BLaER1 treated with 17β-estradiol and CSF1 and Interleukin-3, amounts not matched to agents 10 nM and 100 nM (cell line): ENCODE results near the gene TNRC6C.

Experiments used
- H3K27ac ChIP-seq, 11 experiments: shearing (Covaris generic); formaldehyde crosslinking; 2 replicates each; pipeline ENCODE4 v1.8.1; 2022
- H3K27me3 ChIP-seq, 11 experiments: shearing (Covaris generic); formaldehyde crosslinking; 2 replicates each; pipeline ENCODE4 v1.8.1; 2022
- H3K36me3 ChIP-seq, 11 experiments: shearing (Covaris generic); formaldehyde crosslinking; 2 replicates each; pipeline ENCODE4 v1.8.1; 2022
- H3K4me1 ChIP-seq, 10 experiments: shearing (Covaris generic); formaldehyde crosslinking; 2 replicates each; pipeline ENCODE4 v1.8.1; 2022
- H3K4me2 ChIP-seq, 11 experiments: shearing (Covaris generic); formaldehyde crosslinking; 2 replicates each; pipeline ENCODE4 v1.8.1; 2022
- H3K4me3 ChIP-seq, 10 experiments: shearing (Covaris generic); formaldehyde crosslinking; 2 replicates each; pipeline ENCODE4 v1.8.1; 2022
- H3K9ac ChIP-seq, 11 experiments: shearing (Covaris generic); formaldehyde crosslinking; 2 replicates each; pipeline ENCODE4 v1.8.1; 2022
- H3K9me3 ChIP-seq, 11 experiments: shearing (Covaris generic); formaldehyde crosslinking; replicated peaks in 1 of 11; 2 replicates each; pipeline ENCODE4 v1.8.1; 2022
- H4K20me1 ChIP-seq, 11 experiments: shearing (Covaris generic); formaldehyde crosslinking; 2 replicates each; pipeline ENCODE4 v1.8.1; 2022
- Cebpa-rat ChIP-seq, 11 experiments: shearing (Covaris generic); IDR thresholded peaks; 2 replicates each; pipeline ENCODE4 v1.8.1; 2022

The TNRC6C gene

GRCh38 chr17:78140169-78141051, 181.9 kb downstream of the TNRC6C start:
- peak overlapping the region; percentile 49 to 92 (median 69) for H3K4me2 ChIP-seq
- no peaks in the 10 kb centered on the region for H3K27me3 ChIP-seq
- peaks cover 0 to 42% (median 17%) of the 10 kb centered on the region in 11 experiments; a peak in 18 of 22 replicates for H3K36me3 ChIP-seq
- H3K4me3 ChIP-seq: no peak overlapping the region
- H3K4me1 ChIP-seq: peaks cover 64 to 100% (median 85%) of the 10 kb centered on the region in 10 experiments
- H4K20me1 ChIP-seq: peaks cover 0 to 83% (median 18%) of the 10 kb centered on the region in 11 experiments; a peak in 14 of 22 replicates
- H3K9me3 ChIP-seq: no peaks in the 10 kb centered on the region
- H3K9ac ChIP-seq: peak overlapping the region in 3 of 11 experiments; percentile 31 to 61 (median 59); a peak in 6 of 22 replicates
- peak overlapping the region in 9 of 11 experiments; percentile 22 to 66 (median 49); a peak in 13 of 22 replicates for H3K27ac ChIP-seq
- no peak for TF ChIP-seq Cebpa-rat (IDR thresholded peaks at IDR 0.05)

GRCh38 chr17:78141437-78142118, 183.1 kb downstream of the TNRC6C start:
- Histone ChIP-seq H3K4me2 (peak overlapping the region; percentile 55 to 92 (median 71)), H3K27me3 (no peaks in the 10 kb centered on the region), H3K9ac (peak overlapping the region in 10 of 11 experiments; percentile 6 to 61 (median 54); a peak in 16 of 22 replicates), H4K20me1 (peaks cover 0 to 71% (median 18%) of the 10 kb centered on the region in 11 experiments; a peak in 14 of 22 replicates), H3K27ac (peak overlapping the region in 10 of 11 experiments; percentile 18 to 66 (median 50); a peak in 15 of 22 replicates), H3K9me3 (no peaks in the 10 kb centered on the region), H3K4me1 (peaks cover 64 to 96% (median 77%) of the 10 kb centered on the region in 10 experiments), H3K36me3 (peaks cover 0 to 30% (median 5%) of the 10 kb centered on the region in 11 experiments; a peak in 12 of 22 replicates), H3K4me3 (0 out of 20 replicates have a peak overlapping the region, but pooled peaks of 1 of the 10 experiments have one; percentile 35)
- no peak for TF ChIP-seq Cebpa-rat (IDR thresholded peaks at IDR 0.05)

GRCh38 chr17:78142119-78142861, 183.8 kb downstream of the TNRC6C start:
- no peak for TF ChIP-seq Cebpa-rat (IDR thresholded peaks at IDR 0.05)
- H3K27ac ChIP-seq: peak overlapping the region in 7 of 11 experiments; percentile 35 to 66 (median 56); a peak in 8 of 22 replicates
- peak overlapping the region; percentile 55 to 92 (median 71) for H3K4me2 ChIP-seq
- peaks cover 0 to 64% (median 13%) of the 10 kb centered on the region in 11 experiments; a peak in 13 of 22 replicates for H4K20me1 ChIP-seq
- H3K4me3 ChIP-seq: no peak overlapping the region
- peaks cover 0 to 23% (median 0%) of the 10 kb centered on the region in 11 experiments; a peak in 9 of 22 replicates for H3K36me3 ChIP-seq
- H3K9me3 ChIP-seq: no peaks in the 10 kb centered on the region
- H3K9ac ChIP-seq: peak overlapping the region in 8 of 11 experiments; percentile 42 to 61 (median 56); a peak in 12 of 22 replicates
- H3K27me3 ChIP-seq: no peaks in the 10 kb centered on the region
- peaks cover 63 to 94% (median 76%) of the 10 kb centered on the region in 10 experiments for H3K4me1 ChIP-seq

- H3K27me3 ChIP-seq: no peaks in the 10 kb centered on the region
- peaks cover 0 to 52% (median 3%) of the 10 kb centered on the region in 11 experiments; a peak in 13 of 22 replicates for H4K20me1 ChIP-seq
- peak overlapping the region in 9 of 11 experiments; percentile 1 to 66 (median 57); a peak in 15 of 22 replicates for H3K27ac ChIP-seq
- no peak overlapping the region for H3K4me3 ChIP-seq
- H3K9ac ChIP-seq: peak overlapping the region in 7 of 11 experiments; percentile 24 to 52 (median 36); a peak in 8 of 22 replicates
- peaks cover 60 to 94% (median 73%) of the 10 kb centered on the region in 10 experiments for H3K4me1 ChIP-seq
- no peak for TF ChIP-seq Cebpa-rat (IDR thresholded peaks at IDR 0.05)
- H3K9me3 ChIP-seq: no peaks in the 10 kb centered on the region
- H3K36me3 ChIP-seq: peaks cover 0 to 22% (median 0%) of the 10 kb centered on the region in 11 experiments; a peak in 9 of 22 replicates
- peak overlapping the region in 9 of 11 experiments; percentile 29 to 92 (median 77); a peak in 15 of 22 replicates for H3K4me2 ChIP-seq
Measured at GRCh38 chr17:78143214-78144146, 185.0 kb downstream of the TNRC6C start.

- Histone ChIP-seq H3K9me3 (no peaks in the 10 kb centered on the region), H3K27me3 (no peaks in the 10 kb centered on the region), H4K20me1 (peaks cover 0 to 44% (median 0%) of the 10 kb centered on the region in 11 experiments; a peak in 9 of 22 replicates), H3K4me1 (peaks cover 52 to 90% (median 65%) of the 10 kb centered on the region in 10 experiments), H3K27ac (peak overlapping the region in 10 of 11 experiments; percentile 1 to 66 (median 54); a peak in 16 of 22 replicates), H3K36me3 (peaks cover 0 to 22% (median 0%) of the 10 kb centered on the region in 11 experiments; a peak in 9 of 22 replicates), H3K4me2 (peak overlapping the region; percentile 14 to 92 (median 55); a peak in 20 of 22 replicates), H3K9ac (peak overlapping the region in 10 of 11 experiments; percentile 12 to 56 (median 32); a peak in 11 of 22 replicates), H3K4me3 (no peak overlapping the region)
- TF ChIP-seq Cebpa-rat (IDR thresholded peaks at IDR 0.05): no peak
Measured at GRCh38 chr17:78144147-78144719, 185.7 kb downstream of the TNRC6C start.

- Histone ChIP-seq H3K36me3 (peaks cover 0 to 22% (median 0%) of the 10 kb centered on the region in 11 experiments; a peak in 9 of 22 replicates), H3K4me3 (no peak overlapping the region), H4K20me1 (peaks cover 0 to 37% (median 0%) of the 10 kb centered on the region in 11 experiments; a peak in 8 of 22 replicates), H3K9ac (peak overlapping the region in 9 of 11 experiments; percentile 16 to 56 (median 36); a peak in 12 of 22 replicates), H3K4me1 (peaks cover 49 to 86% (median 60%) of the 10 kb centered on the region in 10 experiments), H3K27me3 (no peaks in the 10 kb centered on the region), H3K4me2 (peak overlapping the region; percentile 14 to 92 (median 55); a peak in 19 of 22 replicates), H3K9me3 (no peaks in the 10 kb centered on the region), H3K27ac (peak overlapping the region in 8 of 11 experiments; percentile 30 to 66 (median 55); a peak in 14 of 22 replicates)
- no peak for TF ChIP-seq Cebpa-rat (IDR thresholded peaks at IDR 0.05)
Measured at GRCh38 chr17:78144736-78145641, 186.5 kb downstream of the TNRC6C start.
